ENCODE results near the gene FBXW12. TPM values are rescaled to one million over a fixed set of nuclear protein-coding genes. Genes with fewer than 3 reads are reported as not detected.

FBXW12 gene
- total RNA-seq, 1 experiment from 2014 or later, result 0.74 TPM

DNA sequence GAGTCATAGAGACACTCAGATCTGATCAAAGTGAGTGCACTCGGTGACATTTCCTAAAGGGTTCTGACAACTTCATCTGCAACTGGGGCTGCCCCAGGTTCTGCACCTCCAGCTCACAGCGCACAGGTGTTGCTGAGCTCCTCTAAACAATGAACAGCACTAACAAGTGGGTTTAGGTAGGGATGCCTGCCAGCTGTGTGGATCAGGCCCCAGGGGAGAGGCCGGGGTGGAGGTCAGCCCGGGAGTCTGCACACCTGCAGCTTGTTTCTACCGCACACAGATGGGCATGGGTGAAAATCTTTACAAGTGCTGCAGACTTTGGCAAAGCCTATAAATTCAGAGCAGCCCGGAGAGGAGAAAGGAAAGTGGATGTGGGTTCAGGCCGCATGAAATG lies 355 bp downstream of the FBXW12 start:
- no peak for DNase-seq
- no peak overlapping the region for H4K91ac ChIP-seq (ENCODE audit: insufficient read length, low read depth, low read length)
- no peaks in the 10 kb centered on the region for H4K20me1 ChIP-seq (ENCODE audit: control insufficient read depth, insufficient read depth, insufficient read length)
- H3K14ac ChIP-seq (ENCODE audit: insufficient read depth, low read length), result no peak overlapping the region
- no peak overlapping the region for H3K4me2 ChIP-seq (ENCODE audit: insufficient read depth, insufficient read length, low read length)
- peaks cover 18 to 25% of the 10 kb centered on the region in 2 experiments for H3K4me1 Mint-ChIP-seq
- no peak overlapping the region for H2BK120ac ChIP-seq (ENCODE audit: low read depth, low read length, poor library complexity, severe bottlenecking)
- H4K5ac ChIP-seq (ENCODE audit: insufficient read length, low read depth, low read length), result no peak overlapping the region
- no peak overlapping the region for H2BK5ac ChIP-seq (ENCODE audit: insufficient read length, low read length)
- no peak overlapping the region for H3K4me3 Mint-ChIP-seq
- no peak overlapping the region for H3K27ac Mint-ChIP-seq
- H3K27me3 Mint-ChIP-seq (ENCODE audit: low read depth), result no peaks in the 10 kb centered on the region; the same call in 1 of the 2 replicates
- no peaks in the 10 kb centered on the region for H3K9me3 ChIP-seq (ENCODE audit: control insufficient read depth, low read depth, low read length)
- H3K18ac ChIP-seq (ENCODE audit: insufficient read length, low read depth, low read length), result no peak overlapping the region
- H3K23me2 ChIP-seq (ENCODE audit: insufficient read length, low read depth, low read length, poor library complexity, severe bottlenecking), result no peaks in the 10 kb centered on the region
- H3K9ac ChIP-seq (ENCODE audit: extremely low read depth, insufficient read length, low read length), result no peak overlapping the region
- no peaks in the 10 kb centered on the region for H3K79me1 ChIP-seq (ENCODE audit: insufficient read depth, low read depth, low read length, poor library complexity, severe bottlenecking)
- H2BK15ac ChIP-seq (ENCODE audit: low read depth, low read length), result no peak overlapping the region
- H2BK20ac ChIP-seq (ENCODE audit: low read depth, low read length, poor library complexity, severe bottlenecking), result no peak overlapping the region
- H3K27me3 ChIP-seq (ENCODE audit: insufficient read depth, low read length), result no peaks in the 10 kb centered on the region
- no peak overlapping the region for H3K4ac ChIP-seq (ENCODE audit: low read depth, low read length)
- no peak overlapping the region for H2BK12ac ChIP-seq (ENCODE audit: insufficient read length, low read depth, low read length)
- no peaks in the 10 kb centered on the region for H3K36me3 Mint-ChIP-seq (ENCODE audit: insufficient read depth in 1 of 3, low read depth in 3 of 3)
- H2AFZ ChIP-seq (ENCODE audit: low read length), result no peak overlapping the region
- no peaks in the 10 kb centered on the region for H3K79me2 ChIP-seq (ENCODE audit: insufficient read depth, low read length)
- TF ChIP-seq, protein P1, sequence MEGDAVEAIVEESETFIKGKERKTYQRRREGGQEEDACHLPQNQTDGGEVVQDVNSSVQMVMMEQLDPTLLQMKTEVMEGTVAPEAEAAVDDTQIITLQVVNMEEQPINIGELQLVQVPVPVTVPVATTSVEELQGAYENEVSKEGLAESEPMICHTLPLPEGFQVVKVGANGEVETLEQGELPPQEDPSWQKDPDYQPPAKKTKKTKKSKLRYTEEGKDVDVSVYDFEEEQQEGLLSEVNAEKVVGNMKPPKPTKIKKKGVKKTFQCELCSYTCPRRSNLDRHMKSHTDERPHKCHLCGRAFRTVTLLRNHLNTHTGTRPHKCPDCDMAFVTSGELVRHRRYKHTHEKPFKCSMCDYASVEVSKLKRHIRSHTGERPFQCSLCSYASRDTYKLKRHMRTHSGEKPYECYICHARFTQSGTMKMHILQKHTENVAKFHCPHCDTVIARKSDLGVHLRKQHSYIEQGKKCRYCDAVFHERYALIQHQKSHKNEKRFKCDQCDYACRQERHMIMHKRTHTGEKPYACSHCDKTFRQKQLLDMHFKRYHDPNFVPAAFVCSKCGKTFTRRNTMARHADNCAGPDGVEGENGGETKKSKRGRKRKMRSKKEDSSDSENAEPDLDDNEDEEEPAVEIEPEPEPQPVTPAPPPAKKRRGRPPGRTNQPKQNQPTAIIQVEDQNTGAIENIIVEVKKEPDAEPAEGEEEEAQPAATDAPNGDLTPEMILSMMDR (conservative IDR thresholded peaks at IDR 0.05), result no peak
- no CpG with 5 or more reads among the region's 7 CpGs for WGBS (ENCODE audit: extremely low coverage, insufficient read length, low lambda C conversion rate)
- H3K27ac ChIP-seq (ENCODE audit: insufficient read length, low read depth, low read length), result no peak overlapping the region
- H3K56ac ChIP-seq (ENCODE audit: insufficient read length, low read depth, low read length), result no peak overlapping the region
- H3K9me3 Mint-ChIP-seq, result no peaks in the 10 kb centered on the region
- no peaks in the 10 kb centered on the region for H3K4me1 ChIP-seq (ENCODE audit: insufficient read depth, low read length)
- no peak overlapping the region for H4K8ac ChIP-seq (replicated peaks; ENCODE audit: insufficient read length, low read depth, low read length)
- no peak overlapping the region for H2AK5ac ChIP-seq (ENCODE audit: insufficient read length, low read length)
- H3T11ph ChIP-seq (ENCODE audit: low read length), result no peak overlapping the region
- H3K23ac ChIP-seq (ENCODE audit: insufficient read length, low read depth, low read length), result no peak overlapping the region
